Gastroesophageal sphincter (tissue), 3 donors: ENCODE data around the gene DGKG.

Experiments
- EP300 ChIP-seq: sonication (generic); formaldehyde crosslinking; IDR thresholded peaks from one replicate; pipeline ENCODE4 v1.6.1; 2017; ENCODE audit warnings: antibody characterized with exemption, mild to moderate bottlenecking
- POLR2A ChIP-seq, 2 donors: fragments of 450-650 bp; IDR thresholded peaks; one replicate each; pipeline ENCODE4 v1.6.1; 2017; ENCODE audit warnings: antibody characterized with exemption in 2 of 2, mild to moderate bottlenecking in 2 of 2, moderate library complexity in 1 of 2
- POLR2AphosphoS5 ChIP-seq: sonication (generic); formaldehyde crosslinking; IDR thresholded peaks from one replicate; pipeline ENCODE4 v1.6.1; 2017; ENCODE audit warnings: antibody characterized with exemption
- TF ChIP-seq, protein P1 (sequence below), 4 experiments: fragments of 200-600 bp in 2 of 4; fragments of 450-650 bp in 2 of 4; sonication (generic) in 1 of 4; IDR thresholded peaks; one replicate each; pipeline ENCODE4 v1.5.1; 2017 to 2019; ENCODE audit warnings: antibody characterized with exemption in 4 of 4, mild to moderate bottlenecking in 2 of 4, moderate library complexity in 2 of 4

DNA sequence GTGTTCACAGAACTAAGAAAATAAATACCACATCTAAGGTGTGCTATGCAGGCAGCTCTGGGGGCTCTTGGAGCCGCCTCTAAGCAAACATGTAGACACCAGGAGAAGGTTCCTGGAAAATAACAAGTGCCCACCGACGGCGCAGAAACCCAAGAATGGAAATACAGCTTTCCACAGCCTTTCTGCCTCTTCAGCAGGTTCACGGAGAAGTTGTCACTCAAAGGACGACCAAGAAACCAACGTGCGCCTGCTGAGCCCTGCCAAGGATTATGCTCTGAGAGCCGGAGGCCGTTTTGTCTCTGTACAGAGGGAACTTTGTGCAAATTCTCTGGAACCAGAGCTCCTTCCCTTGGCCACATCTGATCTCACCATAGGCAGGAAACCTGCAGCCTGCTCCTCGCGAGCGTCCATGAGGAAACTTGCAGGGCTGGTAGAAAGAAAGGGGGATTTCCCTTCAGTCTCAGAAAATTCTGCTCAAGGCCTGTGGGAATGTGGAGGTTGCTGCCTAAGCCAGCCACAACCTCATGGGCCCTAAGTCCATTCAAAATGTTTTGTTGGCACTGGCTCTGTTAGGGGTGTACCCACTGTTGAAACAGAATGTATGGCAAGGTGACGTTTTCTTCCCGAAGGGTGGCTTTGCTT, 212.6 kb downstream of the DGKG start:
- TF ChIP-seq POLR2AphosphoS5 (no peak), EP300 (no peak), POLR2A (IDR thresholded peaks at IDR 0.05) (no peak)
- TF ChIP-seq, protein P1, sequence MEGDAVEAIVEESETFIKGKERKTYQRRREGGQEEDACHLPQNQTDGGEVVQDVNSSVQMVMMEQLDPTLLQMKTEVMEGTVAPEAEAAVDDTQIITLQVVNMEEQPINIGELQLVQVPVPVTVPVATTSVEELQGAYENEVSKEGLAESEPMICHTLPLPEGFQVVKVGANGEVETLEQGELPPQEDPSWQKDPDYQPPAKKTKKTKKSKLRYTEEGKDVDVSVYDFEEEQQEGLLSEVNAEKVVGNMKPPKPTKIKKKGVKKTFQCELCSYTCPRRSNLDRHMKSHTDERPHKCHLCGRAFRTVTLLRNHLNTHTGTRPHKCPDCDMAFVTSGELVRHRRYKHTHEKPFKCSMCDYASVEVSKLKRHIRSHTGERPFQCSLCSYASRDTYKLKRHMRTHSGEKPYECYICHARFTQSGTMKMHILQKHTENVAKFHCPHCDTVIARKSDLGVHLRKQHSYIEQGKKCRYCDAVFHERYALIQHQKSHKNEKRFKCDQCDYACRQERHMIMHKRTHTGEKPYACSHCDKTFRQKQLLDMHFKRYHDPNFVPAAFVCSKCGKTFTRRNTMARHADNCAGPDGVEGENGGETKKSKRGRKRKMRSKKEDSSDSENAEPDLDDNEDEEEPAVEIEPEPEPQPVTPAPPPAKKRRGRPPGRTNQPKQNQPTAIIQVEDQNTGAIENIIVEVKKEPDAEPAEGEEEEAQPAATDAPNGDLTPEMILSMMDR (IDR thresholded peaks at IDR 0.05), result no peak
